ENCODE results near the gene LRP3.
"Not testable (repeated sequence)": the region's sequence is repeated elsewhere in the genome, so short reads cannot be mapped to it uniquely, and the experiment has no call there.

LRP3 gene

DNA sequence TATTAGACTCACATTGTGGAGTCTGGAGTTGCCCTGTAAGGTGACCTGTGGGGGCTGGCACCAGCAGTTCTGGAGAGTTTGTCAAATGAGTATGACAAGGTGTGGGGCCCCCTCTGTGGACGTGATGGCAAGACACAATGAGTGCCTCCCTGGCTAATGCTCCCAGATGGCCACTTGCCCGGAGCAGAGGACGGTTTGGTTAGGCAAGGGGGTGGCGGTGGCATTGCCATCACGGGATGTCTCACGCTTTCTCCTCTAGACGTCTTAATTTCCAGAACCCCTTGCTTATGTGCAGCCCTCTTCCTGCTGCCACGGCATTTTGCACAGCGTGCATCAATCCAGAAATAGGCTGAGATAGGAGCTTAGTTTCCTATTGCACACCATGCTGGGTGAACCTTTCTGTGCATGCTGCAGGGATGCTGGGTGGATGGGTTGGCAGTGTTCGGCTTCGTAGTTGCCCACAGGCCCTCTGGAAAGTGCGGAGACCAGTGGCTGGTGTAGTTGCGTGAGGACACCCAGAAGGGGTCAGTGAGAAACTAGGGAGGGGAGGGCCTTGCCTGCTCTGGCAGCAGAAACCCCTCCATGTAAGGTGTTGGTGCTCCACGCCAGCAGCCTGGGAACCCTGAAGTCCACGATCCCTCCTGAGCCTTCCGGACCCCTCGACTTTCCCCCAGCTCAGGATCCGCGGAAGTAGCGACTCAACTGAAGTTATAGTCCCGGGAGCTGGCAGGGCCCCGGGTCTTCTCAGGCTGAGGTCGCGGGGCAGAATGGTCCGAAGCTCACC lies 18.1 kb upstream of the LRP3 start:
- DNase-seq (ENCODE audit: low spot score): peak; percentile 22

DNA sequence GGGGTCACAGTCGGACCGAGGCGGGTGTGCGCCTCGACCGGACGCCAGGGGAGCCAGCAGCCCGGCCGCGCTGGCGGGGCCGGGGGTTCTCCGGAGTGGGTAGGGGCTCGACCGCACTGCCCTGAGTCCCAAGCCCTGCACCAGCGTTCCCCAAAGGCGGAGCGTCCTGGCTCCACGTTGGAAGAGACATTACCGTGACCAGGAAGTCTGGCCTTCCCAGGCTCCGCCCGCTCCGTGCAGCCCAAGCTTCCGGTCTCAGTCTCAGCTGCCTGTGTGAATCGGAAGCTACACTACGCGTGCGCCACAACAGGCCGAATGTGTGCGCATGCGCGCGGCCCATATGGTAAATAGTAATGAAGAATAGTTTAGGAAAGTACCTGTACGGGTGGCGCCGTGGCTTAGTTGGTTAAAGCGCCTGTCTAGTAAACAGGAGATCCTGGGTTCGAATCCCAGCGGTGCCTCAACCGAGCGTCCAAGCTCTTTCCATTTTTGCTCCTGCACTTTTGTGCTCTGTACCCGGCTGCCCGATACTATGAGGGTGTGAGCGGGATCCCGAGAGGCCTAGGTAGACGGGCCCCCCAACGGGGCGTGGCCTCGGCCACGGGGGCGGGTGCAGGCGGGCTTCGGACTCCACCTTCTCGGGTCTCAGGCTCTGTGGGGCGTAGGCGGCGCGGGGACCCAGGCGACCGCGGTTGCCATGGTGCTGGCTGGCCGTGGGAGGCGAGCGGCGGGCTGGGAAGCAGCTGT lies 17.3 kb upstream of the LRP3 start:
- peak; percentile 97 for DNase-seq (ENCODE audit: low spot score)

DNA sequence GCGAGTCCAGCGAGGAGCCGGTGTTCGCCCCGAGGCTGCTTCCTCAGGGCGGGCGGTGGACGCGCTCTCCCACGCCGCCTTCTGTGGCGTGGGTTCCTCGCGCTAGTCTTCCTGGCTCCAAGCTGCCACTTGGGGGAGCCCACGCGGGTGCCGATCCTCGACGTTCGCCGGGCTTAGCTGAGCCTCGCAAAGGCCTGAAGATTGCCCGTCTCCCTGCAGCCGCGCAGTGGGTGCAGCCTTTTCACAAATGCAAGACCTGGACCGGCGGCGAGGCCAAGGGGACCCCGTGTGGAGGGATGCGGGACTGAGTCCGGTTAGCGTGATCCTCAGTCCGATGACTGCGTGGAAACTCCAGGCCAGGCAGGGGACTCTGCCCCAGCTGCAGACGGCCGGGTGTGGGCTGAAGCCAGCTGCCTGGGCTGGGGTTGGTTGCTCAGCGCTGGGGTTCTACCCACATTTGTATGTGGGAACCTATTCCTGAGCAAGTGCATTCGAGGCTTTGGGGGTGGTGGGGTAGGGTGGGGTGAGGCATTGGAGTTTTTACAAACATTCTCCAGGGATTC lies 16.6 kb upstream of the LRP3 start:
- peak; percentile 86 for DNase-seq (ENCODE audit: low spot score)

DNA sequence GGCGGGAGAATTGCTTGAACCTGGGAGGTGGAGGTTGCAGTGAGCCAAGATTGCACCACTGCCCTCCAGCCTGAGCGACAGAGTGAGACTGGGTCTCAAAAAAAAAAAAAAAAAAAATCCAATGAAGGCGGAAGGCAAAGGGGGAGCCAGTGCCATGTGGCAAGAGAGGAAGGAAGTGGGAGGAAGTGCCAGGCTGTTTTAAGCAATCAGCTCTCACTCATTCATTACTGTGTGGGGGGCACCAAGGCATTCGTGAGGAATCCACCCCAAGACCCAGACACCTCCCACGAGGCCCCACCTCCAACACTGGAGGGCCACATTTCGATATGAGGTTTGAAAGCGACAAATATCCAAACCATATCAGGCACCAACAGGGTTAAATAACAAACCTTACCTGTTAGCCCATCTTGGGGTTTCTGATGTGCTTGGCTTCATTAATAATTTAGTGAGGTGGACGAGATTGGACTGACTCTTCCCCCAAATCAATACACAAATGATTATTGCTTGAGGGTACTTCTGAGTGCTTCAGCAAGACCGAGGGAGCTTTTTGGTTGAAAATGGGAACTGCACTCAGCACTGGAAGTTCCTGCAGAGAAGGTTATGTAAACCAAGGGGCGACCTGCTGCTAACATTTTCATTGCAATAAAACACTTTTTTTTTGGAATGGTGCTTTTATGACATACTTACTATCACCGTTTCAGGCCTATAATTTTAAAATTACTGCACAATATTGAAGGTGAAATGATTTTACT lies 7.5 kb upstream of the LRP3 start:
- no peak for DNase-seq (ENCODE audit: low spot score)

DNA sequence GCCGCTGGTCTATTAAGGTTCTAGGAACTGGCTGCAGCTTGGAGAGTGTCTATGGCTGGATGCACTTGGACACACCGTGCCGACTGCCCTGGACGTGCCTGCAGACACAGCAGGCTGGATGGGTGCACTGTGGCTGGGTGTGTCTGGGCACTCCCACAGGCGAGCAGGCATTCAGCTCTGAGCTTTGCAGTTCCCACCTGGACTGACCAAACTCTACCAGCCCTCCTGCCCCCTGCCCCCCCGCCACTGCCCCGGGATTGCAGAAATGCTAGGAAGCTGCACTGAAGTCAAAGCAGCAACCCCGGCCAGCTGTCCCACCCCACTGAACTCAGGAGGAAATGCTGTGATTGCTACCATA lies 7.0 kb upstream of the LRP3 start:
- no peak for DNase-seq (ENCODE audit: low spot score)

DNA sequence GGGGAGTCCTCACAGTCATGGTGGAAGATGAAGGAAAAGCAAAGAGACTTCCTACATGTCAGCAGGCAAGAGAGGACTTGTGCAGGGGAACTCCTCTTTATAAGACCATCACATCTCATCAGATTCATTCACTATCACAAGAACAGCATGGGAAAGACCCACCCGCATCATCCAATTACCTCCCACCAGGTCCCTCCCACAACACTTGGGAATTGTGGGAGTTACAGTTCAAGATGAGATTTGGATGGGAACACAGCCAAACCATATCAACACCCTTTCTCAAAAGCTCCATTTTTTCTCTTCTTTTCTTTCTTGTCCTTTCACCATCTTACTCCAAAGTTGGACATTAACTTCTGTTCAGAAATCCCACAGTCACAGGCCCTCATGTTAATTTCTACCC lies 4.7 kb upstream of the LRP3 start:
- no peak for DNase-seq (ENCODE audit: low spot score)

DNA sequence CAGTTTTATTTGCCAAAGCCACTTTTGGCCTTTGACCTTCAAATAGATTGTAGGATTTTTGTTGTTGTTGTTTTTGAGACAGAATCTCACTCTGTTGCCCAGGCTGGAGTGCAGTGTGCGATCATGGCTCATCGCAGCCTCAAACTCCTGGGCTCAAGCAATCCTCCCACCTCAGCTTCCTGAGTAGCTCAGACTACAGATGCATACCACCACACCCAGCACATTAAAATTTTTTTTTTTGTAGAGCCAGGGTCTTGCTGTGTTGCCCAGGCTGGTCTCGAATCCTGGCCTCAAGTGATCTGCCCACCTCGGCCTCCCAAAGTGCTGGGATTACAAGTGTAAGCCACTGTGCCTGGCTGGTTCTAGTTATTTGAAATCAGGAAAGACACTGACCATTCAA lies 3.0 kb upstream of the LRP3 start:
- DNase-seq (ENCODE audit: low spot score): not testable (repeated sequence)

DNA sequence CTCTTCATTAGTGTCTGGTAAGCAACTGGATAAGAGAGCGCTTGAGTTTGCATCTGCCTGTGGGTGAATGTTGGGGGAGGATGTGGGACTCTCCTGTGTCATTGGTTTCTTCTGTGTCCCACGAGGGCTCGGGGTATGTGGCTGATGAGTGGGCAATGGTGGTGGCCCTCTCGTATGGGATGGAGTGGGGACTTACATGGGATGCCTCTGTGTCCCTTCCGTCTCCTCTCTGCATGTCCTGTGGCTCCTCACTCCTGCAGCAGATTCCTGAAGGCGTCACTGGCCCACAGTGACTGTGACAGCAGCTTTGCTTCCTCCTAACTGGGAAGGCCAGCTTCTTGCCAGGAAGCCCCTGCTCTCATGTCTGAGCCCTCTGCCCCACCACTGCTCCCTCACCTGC lies 2.6 kb upstream of the LRP3 start:
- DNase-seq (ENCODE audit: low spot score): no peak

DNA sequence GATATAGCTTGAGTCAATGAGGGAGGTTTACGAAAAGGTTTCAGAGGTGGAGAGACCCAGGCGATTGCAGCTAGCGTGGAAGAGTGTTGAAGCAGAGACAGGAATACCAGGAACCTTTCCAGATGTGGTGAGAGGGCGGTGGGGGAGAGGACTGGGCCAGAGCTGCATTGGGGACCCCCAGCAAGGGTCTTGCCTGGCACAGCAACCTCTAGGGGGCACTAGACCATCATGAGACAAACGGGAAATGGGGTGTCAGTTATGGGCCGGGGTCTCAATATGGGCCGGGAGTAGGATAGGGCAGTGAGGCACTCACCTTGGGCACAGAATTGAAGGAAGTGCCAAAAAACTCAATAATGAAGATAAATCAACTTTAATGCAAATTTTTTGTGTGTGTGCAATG lies 2.1 kb upstream of the LRP3 start:
- DNase-seq (ENCODE audit: low spot score): no peak

DNA sequence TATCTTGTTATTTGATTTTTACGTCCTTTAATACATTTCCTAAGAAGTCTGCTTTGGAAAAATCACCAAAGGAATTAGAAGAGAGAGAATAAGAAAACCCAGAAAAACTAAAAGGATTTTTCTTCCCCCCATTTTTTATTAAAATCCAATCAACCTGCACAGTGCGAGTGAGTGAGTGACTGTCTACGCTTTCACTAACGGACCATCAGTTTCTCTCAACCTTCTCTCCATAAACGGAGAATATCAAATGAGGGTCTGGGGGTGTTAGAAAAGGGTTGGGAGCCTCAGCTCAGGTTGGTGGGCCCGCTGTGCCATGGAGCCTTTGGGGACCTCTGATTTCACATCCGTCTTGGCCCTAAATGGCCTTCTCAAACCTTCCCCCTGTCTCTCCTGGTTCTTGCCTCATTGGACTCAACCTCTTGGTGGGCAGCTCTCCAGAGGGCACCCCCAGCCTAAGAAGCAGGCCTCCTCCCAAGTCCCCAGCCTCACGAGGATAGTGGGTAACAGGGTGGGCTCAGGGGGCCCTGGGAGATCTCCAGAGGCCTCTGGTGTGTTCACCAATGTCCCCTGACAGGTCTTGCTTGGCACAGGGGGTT lies 763 bp upstream of the LRP3 start:
- DNase-seq (ENCODE audit: low spot score): no peak

DNA sequence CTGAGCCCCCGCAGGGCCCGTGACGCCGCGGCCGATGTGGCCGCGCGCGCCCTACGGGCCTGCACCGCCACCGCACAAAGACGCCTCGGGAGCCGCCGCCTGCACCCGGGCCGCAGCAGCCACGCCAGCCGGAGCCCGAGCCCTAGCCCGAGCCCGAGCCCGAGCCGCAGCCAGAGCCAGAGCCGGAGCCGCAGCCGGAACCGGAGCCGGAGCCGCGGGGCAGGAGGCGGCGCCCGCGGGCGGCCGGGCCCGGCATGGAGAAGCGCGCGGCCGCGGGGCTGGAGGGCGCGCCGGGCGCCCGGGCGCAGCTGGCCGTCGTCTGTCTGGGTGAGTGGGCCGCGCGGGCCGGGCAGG lies 379 bp downstream of the LRP3 start:
- no peak for DNase-seq (ENCODE audit: low spot score)

DNA sequence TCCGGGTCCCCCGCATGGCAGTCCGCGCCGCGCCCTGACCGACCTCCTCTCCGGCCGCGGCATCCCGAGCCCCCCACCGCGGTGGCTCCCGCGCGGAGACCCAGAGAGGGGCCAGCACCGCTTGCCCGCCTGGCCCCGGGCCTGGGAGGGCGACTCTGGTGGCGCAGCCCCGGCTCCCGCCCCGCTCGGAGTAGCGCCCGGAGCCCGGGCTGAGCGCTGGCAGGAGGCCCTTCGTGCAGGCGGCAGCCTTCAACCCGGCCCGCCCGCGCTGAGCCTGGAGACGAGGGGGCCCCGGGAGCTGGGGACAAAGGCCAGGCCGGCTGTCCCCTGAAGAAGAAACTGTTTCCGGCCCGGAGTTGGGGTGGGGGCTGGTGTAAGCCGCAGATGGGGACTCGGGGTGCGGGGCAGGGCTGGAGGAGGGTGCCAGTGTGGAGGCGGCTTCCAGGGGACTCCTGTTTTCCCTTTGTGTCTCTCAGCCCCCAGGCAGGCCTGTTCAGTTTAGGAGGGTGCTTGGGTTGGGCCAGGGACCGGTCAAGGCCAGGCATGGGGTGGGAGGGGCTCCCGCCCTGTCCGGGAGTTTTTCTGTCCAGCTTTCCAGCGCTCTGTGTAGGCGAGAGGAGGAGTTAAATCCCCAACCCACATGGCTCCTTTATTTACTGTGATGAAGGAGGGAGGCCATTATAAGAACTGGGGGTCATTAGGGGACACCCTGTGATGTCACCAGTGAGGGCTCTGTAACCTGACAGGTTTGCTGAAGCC lies 935 bp downstream of the LRP3 start:
- no peak for DNase-seq (ENCODE audit: low spot score)

DNA sequence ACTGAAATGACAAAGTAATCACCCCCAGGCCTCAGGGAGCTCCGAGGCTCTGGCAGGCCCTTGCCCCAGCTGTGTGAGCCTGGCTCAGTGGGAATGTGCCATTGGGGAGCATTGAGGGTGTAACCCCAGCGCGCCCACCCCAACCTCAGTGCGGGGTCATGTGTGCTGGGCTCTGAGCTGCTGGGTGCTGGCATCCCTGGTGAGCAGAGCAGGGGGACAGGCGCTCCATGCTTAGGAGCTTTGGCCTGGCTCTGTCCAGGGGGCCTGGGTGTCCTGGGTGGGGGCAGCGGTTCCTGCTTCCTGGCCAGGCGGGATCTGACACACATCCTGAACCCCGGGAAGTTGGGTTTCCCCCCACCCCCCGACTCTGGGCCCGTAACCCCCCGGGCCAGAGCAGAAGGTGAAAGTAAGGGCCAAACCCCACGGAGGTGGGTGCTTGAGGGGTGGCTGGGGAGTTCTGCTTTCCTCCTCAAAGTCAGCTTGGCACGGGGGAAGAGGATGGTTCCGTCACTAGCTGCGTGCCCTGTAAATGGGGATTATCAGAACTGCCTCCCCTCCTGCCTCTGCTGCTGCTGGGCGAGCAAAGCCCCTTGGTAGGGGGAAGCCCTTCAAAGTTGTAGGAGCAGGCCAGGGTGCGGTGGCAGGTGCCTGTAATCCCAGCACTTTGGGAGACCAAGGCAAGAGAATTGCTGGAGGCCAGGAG lies 1.7 kb downstream of the LRP3 start:
- no peak for DNase-seq (ENCODE audit: low spot score)

DNA sequence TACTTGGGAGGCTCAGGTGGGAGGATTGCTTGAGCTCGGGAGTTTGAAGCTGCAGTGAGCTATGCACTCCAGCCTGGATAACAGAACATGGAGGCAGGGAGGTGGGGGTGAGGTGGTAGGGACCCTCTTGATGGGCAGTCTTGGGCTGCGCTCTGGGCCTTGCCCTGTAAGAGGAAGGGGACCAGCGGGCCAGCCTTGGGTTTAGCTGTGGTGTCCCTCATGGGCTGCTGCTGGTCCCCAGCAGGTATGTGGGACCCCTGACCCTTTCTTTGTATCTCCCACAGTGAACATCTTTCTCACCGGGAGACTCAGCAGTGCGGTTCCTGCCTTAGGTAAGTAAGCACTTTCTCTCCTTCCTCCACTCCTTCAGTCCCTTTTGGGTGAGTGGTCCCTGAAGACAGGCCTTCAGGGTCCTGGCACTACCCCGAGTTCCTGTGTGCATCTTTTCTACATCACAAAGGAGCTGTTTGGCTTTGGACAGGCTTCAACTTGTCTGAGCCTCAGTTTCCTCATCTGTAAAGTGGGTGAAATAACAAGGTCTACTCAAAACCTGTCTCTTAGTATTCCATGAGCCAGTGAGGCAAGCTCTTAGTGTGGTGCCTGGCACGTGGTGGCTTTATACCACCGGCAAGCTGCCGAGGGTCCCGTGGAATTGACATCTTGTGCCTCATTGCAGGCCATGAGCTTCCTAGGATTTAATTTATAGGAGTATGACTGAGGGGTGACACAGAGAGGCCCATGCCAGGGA lies 2.5 kb downstream of the LRP3 start:
- no peak for DNase-seq (ENCODE audit: low spot score)

DNA sequence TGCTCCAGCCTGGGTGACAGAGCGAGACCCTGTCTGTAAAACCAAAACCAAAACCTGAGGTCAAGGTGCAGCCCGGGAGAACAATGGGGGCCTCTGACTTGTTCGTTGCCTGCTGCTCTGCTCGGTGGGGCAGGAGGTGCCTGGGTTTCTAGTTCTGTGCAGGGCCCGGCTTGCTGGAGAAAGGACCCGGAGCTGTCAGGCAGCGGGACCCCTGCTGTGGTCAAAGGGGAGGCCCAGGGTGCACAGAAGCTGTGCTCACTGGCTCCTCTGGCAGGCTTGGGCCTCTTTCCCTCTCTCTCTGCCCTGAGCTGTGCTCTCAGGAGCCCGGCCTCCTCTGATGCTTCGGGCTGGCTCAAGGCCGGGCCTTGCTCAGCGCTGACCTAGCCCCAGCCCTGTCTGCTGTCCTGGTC lies 3.5 kb downstream of the LRP3 start:
- no peak for DNase-seq (ENCODE audit: low spot score)

DNA sequence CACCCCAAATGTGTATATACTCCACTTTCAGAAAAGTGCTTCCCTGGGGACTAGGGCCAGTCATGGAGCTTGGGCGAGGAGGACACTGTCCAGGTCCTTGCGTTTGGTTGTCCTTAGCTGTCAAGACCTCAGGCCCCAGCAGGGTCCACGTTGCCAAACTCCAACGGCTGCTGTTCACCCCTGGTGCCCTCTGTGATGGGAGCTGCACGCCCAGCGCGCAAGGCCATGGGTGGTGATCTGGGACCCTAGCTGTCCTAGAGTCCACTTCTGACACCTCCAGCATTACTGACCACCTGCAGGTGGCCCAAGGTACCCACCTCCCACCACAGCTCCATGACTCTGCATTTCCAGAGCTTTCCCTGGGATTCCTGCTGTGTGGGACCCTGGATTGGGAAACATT lies 4.0 kb downstream of the LRP3 start:
- no peak for DNase-seq (ENCODE audit: low spot score)

DNA sequence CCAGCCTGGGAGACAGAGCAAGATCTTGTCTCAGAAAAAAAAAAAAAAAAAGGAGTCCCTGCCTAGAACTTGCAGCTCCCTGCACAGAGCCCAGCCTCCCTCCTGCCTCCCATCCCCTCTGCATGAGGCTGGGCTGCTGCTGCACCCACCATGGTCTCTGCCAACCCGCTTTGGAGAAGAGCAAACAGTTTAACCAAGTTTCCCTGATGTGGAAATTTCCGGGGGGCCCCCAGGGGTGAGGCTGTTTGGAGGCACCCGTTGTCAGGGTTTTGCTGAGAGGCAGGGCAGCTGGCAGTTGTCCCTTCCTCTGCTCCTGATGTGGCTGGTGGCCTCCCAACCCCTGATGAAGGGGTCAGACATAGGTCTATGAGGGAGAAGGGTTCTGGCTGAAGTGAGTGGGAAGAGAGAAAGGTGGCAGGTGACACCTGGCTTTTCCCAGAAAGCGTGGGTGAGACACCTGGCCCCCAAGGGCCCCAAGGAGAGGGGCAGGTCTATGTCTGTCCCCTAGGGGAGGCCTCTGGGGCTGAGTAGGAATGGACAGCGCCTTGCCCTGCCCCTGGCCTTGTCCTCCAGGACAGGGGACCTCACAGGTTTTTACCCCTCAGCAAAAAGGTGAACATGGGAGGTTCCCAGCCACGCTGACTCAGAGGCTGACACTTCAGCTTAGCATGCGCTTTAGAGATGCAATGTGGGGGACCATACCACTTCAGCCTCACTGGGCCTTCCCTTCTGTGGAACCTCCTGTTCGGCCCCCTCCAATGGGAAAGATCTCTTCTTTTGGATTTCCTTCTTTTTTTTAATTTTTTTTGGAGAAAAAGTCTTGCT lies 5.5 kb downstream of the LRP3 start:
- no peak for DNase-seq (ENCODE audit: low spot score)

DNA sequence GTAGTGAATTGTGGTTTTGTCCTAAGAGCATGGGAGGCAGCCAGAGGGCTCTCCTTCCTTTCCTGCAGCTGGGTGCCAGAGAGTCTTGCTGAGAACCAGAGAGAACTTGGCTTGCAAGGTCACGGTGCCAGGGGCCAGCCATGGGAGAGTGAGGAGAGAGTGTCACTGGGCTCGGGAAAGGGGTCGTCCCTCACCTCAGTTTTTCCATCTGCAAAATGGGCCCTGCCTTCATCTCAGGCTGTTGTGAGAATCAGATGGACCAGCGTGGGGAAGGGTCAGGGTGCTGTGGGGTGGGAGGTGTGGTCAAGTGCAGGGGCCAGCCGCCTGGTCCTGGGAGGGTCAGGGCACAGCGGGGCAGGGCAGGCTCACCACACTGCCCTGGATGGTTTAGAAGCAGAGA lies 7.3 kb downstream of the LRP3 start:
- no peak for DNase-seq (ENCODE audit: low spot score)

DNA sequence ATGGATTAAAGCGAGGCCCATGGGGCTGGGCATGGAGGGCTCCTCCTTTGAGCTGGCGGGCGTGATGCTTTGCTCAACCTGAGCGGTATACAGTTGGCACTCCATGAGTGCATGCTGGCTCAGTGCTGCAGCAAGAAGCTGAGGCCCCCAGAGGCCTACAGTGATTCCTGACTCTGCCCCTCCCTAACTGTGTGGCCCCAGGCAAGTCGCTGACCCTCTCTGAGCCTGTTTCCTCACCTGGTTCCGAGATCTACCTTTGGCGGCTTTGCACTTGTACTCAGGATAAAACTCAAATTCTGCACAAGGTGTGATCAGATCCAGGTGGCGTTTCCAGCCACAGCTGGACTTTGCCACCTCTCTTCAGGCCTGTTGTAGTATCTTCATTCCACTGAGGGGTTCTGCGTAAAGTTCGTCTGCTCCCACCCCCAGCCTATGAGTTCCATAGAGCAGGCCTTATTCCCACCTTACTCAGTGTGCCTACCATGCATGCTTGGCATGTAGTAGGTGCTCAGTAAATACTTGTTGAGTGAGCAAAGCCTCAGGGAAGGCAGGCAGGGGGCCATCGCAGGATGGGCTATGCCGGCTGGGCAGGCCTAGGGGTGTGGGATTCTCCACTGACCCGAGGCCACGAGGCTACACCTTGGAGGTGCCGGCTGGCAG lies 7.9 kb downstream of the LRP3 start:
- DNase-seq (ENCODE audit: low spot score): no peak
